NK-92 treated with Interleukin-12 subunit alpha and Interleukin-12 subunit beta, amount 100 ng/mL, for 24 hours (cell line): ENCODE measurements around the gene NSD2.

Source experiments
- DNase-seq: peaks from one replicate; lab custom pipeline; 2025; lab: John Stamatoyannopoulos, UW

Gene NSD2

GRCh38 chr4:1971456-1972200 lies 100.4 kb downstream of the NSD2 start:
- DNase-seq = no peak

DNA sequence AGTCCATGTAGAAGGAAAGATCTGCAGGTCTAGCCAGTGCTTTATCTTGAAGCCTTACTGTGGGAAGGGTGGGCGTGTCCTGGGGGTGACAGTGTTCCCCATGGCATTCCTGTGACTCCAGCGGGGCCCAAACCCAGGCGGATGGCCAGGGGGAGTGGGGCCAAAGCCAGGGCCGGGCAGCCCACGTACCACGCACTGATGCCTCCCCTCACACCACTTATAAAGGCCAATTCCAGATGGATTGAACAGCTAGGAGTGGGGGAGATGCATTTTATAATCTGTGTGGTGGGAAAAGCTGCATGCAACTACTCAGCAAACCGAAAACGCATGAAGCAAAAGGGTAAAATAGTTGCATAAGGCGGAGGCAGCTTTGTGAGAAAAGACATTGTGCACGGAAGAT lies 101.2 kb downstream of the NSD2 start:
- no peak for DNase-seq

DNA sequence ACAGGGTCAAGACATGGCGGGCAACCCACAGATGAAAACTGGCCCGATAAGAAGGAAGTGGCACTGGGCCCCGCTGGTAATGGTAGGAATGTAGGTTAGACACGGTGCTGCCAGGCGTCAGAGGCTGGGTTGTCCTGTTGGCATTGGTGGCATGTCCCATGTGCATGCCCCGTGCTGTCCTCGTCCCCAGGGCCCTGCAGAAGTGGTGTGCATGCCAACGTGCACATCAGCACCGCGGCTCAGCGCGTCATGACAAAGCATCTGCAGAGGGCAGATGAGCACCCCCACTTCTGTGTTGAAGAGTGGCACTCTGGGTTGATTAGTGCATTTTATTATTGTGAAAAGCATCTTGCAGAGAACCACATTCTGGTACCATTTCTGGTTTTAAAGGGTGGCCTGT lies 102.0 kb downstream of the NSD2 start:
- no peak for DNase-seq

DNA sequence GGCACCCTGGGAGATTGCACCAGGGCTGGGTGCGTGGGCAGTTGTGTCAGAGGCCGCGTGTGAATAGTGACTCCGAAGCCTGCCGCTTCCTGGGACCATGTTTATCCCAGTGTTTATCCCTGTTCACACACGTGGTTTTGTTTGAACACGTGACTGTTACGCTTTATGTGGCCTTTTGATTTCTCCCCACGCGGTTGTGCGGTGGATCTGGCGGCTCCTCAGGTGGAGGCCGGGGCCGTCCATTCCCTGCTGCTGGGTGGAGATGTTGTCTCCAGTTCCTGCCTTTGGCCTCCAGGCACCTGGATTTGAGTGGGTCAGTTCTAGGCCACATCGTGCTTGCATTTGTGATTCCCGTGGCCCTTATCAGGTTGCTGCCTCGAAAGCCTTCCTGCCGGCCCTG lies 102.5 kb downstream of the NSD2 start:
- no peak for DNase-seq

DNA sequence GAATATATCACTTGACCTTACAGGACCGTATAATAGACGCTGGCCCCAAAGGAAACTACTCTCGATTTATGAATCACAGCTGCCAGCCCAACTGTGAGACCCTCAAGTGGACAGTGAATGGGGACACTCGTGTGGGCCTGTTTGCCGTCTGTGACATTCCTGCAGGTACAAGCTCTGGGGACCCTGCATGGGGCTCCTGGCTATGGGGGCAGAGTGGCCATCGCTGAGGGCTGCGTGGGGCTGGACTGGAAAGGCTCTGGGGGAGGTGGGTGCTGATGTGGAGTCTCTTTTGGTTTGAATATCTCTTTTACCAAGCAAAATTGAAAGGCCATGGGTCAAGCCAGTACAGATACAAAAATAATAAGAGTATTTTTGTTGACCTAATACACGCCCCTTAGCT lies 103.6 kb downstream of the NSD2 start:
- no peak for DNase-seq

DNA sequence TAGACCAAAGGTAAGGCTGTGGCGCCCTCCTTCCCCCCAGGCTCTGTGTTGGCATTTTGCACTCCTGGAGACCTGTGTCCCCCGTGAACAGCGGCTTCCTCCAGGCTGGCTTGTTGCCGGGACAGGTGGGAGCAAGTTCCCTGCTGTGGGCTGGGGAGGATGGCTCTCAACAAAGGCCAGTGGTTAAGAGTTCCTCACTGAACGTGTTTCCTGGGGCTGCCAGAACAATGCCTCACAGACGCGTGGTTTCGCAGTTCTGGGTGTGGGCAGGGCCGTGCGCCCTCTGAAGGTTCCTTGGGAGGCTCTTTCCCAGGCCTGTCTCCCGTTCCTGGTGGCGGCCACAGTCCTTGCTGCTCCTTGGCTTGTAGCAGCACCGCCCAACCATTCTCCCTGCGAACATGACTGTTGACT lies 104.2 kb downstream of the NSD2 start:
- no peak for DNase-seq

GRCh38 chr4:1975880-1976279 lies 104.7 kb downstream of the NSD2 start:
- no peak for DNase-seq

DNA sequence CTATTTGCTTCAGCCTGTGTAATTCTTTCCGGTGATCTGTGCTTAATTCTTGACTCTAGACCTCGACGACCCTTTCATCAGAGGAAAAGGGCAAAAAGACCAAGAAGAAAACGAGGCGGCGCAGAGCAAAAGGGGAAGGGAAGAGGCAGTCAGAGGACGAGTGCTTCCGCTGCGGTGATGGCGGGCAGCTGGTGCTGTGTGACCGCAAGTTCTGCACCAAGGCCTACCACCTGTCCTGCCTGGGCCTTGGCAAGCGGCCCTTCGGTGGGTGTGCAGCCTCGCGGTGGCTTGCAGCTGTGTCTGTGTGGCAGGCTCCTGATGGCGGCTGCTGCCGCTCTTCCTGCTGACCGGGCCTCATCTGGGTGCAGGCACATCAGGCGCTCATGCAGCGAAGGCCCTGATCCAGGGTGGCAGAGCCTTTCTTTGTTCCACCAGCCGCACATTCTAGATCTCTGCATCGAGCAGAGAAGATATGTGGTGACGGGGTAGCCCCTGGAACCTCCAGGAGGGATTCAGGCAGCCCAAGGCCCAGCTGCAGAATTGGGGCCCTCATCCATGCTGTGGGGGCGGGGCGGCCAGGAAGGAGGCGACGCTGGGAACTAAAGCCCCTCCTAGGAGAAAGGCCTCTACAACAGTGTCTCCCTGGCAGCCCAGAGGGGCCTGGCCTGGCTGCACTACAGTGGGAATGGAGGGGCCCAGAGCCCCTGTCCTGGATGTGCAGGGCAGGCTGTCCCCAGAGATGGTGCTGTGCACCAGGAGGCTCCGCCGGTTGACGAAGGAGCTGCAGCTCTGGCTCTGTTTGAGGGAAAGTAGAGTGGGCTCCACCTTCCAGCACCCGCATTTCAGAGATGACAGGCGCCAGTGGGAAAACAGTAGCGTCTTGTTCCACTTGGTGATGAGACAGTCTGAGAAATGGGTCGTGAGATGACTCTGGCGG lies 105.5 kb downstream of the NSD2 start:
- DNase-seq = no peak

- no peak for DNase-seq
Observed at GRCh38 chr4:1978226-1978625, 107.0 kb downstream of the NSD2 start.

DNA sequence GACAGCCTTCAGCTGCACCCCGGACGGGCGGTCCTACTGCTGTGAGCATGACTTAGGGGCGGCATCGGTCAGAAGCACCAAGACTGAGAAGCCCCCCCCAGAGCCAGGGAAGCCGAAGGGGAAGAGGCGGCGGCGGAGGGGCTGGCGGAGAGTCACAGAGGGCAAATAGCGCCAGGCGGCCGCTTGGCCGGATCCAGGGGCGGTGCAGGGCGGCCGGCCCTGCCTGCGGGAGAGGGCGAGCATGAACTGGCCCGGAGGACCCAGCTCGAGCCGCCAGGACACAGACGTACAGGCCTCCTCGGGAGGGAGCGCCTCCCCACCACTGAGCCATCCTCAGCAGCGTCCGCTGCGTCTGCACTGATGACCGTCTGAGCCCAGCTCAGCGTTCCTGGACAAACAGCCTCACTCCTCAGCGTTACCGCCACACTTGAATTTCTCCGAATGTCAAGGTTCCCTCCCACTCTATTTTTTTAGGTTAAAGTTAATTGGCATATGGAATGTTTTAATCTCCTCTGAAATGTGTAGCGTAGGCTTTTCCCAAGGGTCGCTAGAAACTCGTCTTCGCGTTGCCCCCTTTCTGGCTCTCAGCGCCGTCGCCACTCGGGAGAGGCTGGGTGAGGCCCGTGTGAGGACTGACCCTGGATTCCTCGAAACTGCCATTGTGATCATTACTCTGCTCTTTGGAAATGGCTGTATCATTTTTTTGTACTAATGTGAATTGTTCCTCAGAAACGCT lies 107.7 kb downstream of the NSD2 start:
- no peak for DNase-seq

DNA sequence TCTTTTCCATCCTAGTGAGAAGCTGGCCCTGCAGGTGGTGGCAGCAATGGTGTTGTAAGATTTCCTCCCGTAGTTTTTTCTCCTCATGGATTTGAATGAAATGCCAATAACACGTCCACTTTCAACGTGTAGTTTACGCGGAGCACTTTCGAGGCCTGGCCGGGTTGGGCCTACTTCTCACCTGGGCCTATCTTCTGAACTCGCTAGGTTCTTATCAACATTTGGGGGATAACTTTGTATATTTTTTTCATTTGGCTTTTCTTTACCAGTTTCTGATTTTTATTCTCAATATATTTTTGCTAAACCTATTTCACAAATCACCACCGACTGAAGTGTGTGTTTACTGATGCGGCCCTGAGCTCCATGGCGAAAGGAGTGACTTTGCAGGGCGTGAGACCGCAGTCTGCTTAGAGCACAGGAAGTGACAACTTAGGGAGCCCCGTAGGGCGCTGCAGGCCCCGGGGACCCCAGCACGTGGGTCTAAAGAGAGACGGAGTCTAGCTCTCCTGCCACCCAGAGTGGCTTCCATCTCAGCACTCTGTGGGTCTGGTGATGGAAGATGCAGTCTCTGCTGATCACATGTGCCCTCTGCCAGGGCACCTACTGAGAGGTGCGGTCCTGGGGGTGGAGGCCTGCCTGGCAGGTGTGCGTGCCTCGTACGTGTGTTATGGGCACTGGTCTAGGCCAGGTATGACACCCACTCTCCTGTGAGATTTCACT lies 108.4 kb downstream of the NSD2 start:
- DNase-seq = no peak

GRCh38 chr4:1980561-1981041 lies 109.4 kb downstream of the NSD2 start:
- DNase-seq = no peak

DNA sequence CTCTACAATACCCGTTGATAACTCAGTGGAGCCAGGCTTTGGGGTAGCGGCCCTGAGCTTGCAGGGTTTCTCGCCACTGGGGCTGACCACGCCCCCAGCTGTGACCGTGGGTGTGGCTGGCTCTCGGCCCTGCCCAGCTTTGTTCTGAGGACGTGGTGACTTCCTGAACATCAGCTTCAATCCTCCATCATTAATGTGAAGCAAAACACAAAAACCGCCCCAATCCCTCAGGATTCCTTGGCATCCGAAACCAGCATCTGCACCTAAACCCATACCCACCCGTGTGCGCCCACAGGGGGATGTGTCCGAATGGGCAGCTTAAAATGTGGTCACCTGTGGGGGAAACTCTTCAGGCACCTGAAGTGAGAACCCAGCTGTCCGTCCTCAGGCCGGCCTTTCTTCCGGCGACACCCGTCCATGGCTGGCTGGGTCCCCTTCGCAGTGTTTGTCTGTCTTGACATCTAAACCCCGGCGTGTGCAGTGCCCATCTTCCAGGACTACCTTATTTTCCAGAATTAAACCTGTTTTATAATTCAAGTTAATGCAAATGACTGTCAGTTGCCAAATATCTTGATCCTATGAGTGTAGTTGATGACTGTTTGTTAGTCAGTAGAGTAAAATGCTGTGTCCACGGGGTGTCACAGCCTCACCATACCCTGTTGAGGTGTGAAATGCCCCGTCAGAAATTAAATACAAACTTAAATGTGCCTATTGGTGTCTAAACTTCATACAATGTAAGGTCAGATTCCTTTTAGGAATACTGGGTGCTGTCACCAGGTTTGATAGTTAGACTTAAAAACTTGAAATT lies 110.3 kb downstream of the NSD2 start:
- no peak for DNase-seq

GRCh38 chr4:1982124-1983052 lies 111.2 kb downstream of the NSD2 start:
- DNase-seq = no peak

- DNase-seq = no peak
Observed at GRCh38 chr4:1983053-1983845, 112.1 kb downstream of the NSD2 start.

GRCh38 chr4:1983846-1984405 lies 112.7 kb downstream of the NSD2 start:
- DNase-seq = no peak

- no peak for DNase-seq
Observed at GRCh38 chr4:1984406-1985191, 113.4 kb downstream of the NSD2 start.

DNA sequence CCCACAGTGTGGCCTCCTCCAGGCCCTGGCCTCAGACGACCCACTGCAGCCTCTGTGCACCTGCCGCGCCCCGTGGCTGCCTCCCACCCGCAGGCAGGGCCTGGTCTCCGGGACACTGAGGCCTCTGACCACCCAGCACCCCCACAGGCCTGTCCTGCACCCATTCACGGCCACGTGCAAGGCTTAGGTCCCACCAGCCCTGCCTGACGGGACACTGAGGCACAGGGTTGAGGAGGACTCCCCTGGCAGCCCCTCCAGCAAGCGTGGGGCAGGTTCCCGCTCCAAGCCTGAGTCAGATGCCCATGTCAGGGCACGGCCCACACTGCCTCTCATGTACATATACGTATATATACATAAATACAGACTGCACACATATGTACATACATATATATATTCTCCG lies 114.1 kb downstream of the NSD2 start:
- no peak for DNase-seq
